HEK293 (cell line): Measurements from ENCODE around the gene TLX3.
A peak's percentile ranks its signal among the peaks of the same experiment; 100 is the strongest.

Experiments
- CTCF ChIA-PET: fragments of 350-600 bp; formaldehyde crosslinking; extraction: SDS; loops from one replicate; lab custom pipeline; 2021; ENCODE audit warnings: antibody characterized with exemption; lab: Yijun Ruan, JAX
- POLR2A ChIA-PET: fragments of 300-600 bp; formaldehyde crosslinking; extraction: SDS; loops from one replicate; lab custom pipeline; 2020; ENCODE audit warnings: antibody characterized with exemption, inconsistent platforms; lab: Yijun Ruan, JAX
- H3K27ac ChIP-seq: fragments of 200-500 bp; sonication (Bioruptor generic); 2 replicates; pipeline ENCODE4 v1.5.1; 2014; ENCODE audit warnings: low read depth, low read length, control low read depth, inconsistent platforms; ENCODE audit errors: extremely low read depth
- H3K36me3 ChIP-seq, 2 experiments: fragments of 200-500 bp in 1 of 2; sonication (Bioruptor generic) in 1 of 2; 1 replicate in 1 of 2; 2 replicates in 1 of 2; pipeline ENCODE4 v1.5.1; 2014 to 2017; ENCODE audit warnings: inconsistent platforms in 2 of 2, low read length in 2 of 2; ENCODE audit not compliant: control insufficient read depth in 2 of 2, insufficient read depth in 1 of 2
- H3K4me1 ChIP-seq: fragments of 200-500 bp; sonication (Bioruptor generic); 2 replicates; pipeline ENCODE4 v1.5.1; 2014; ENCODE audit warnings: mild to moderate bottlenecking, low read length, inconsistent platforms; ENCODE audit not compliant: control insufficient read depth, insufficient read depth
- H3K4me3 ChIP-seq: 2 replicates; pipeline ENCODE4 v1.5.1; 2011; ENCODE audit warnings: low read depth, mild to moderate bottlenecking, control low read depth, low read length, moderate library complexity
- H3K9me3 ChIP-seq: fragments of 200-500 bp; sonication (Bioruptor generic); 2 replicates; pipeline ENCODE4 v1.5.1; 2014; ENCODE audit warnings: low read depth, low read length, inconsistent platforms; ENCODE audit not compliant: control insufficient read depth, insufficient read depth
- ELK4 ChIP-seq: IDR thresholded peaks from 2 replicates; pipeline ENCODE4 v1.6.1; 2011; ENCODE audit warnings: mild to moderate bottlenecking, low read depth, low read length, borderline replicate concordance
- GLIS2 ChIP-seq: fragments of 450-650 bp; formaldehyde crosslinking; IDR thresholded peaks from 2 replicates; pipeline ENCODE4 v1.5.1; 2016; ENCODE audit warnings: missing biosample characterization, missing genetic modification characterization
- HOXA7 ChIP-seq: sonication (generic); formaldehyde crosslinking; IDR thresholded peaks from 2 replicates; pipeline ENCODE4 v1.8.1; 2022; ENCODE audit warnings: missing genetic modification reagents, borderline replicate concordance
- HOXC10 ChIP-seq: sonication (generic); formaldehyde crosslinking; IDR thresholded peaks from 2 replicates; pipeline ENCODE4 v1.8.1; 2023; ENCODE audit warnings: mild to moderate bottlenecking, missing genetic modification reagents
- RBAK ChIP-seq: fragments of 450-650 bp; formaldehyde crosslinking; IDR thresholded peaks from 2 replicates; pipeline ENCODE4 v1.5.1; 2016; ENCODE audit warnings: missing biosample characterization, missing genetic modification characterization
- YY2 ChIP-seq: fragments of 450-650 bp; formaldehyde crosslinking; IDR thresholded peaks from 2 replicates; pipeline ENCODE4 v1.5.1; 2016; ENCODE audit warnings: missing biosample characterization, missing genetic modification characterization
- ZBTB48 ChIP-seq: fragments of 450-650 bp; formaldehyde crosslinking; IDR thresholded peaks from 2 replicates; pipeline ENCODE4 v1.5.1; 2016; ENCODE audit warnings: missing biosample characterization, missing genetic modification characterization
- ZEB2 ChIP-seq: fragments of 450-650 bp; formaldehyde crosslinking; IDR thresholded peaks from 2 replicates; pipeline ENCODE4 v1.5.1; 2016; ENCODE audit warnings: missing biosample characterization, missing genetic modification characterization
- ZFP3 ChIP-seq: fragments of 450-650 bp; formaldehyde crosslinking; IDR thresholded peaks from 2 replicates; pipeline ENCODE4 v1.5.1; 2016; ENCODE audit warnings: low read depth, missing biosample characterization, missing genetic modification characterization
- ZNF132 ChIP-seq: fragments of 450-650 bp; formaldehyde crosslinking; IDR thresholded peaks from 2 replicates; pipeline ENCODE4 v1.5.1; 2017; ENCODE audit warnings: missing biosample characterization, missing genetic modification characterization, borderline replicate concordance
- ZNF133 ChIP-seq: fragments of 450-650 bp; formaldehyde crosslinking; IDR thresholded peaks from 2 replicates; pipeline ENCODE4 v1.5.1; 2016; ENCODE audit warnings: missing biosample characterization, missing genetic modification characterization
- ZNF157 ChIP-seq: fragments of 450-650 bp; formaldehyde crosslinking; IDR thresholded peaks from 2 replicates; pipeline ENCODE4 v1.5.1; 2016; ENCODE audit warnings: missing biosample characterization, missing genetic modification characterization
- ZNF16 ChIP-seq: fragments of 450-650 bp; formaldehyde crosslinking; IDR thresholded peaks from 2 replicates; pipeline ENCODE4 v1.5.1; 2016; ENCODE audit warnings: low read depth, missing biosample characterization, missing genetic modification characterization
- ZNF2 ChIP-seq: fragments of 450-650 bp; formaldehyde crosslinking; IDR thresholded peaks from 2 replicates; pipeline ENCODE4 v1.5.1; 2016; ENCODE audit warnings: missing biosample characterization, missing genetic modification characterization
- ZNF214 ChIP-seq: fragments of 450-650 bp; formaldehyde crosslinking; IDR thresholded peaks from 2 replicates; pipeline ENCODE4 v1.5.1; 2017; ENCODE audit warnings: missing biosample characterization, mild to moderate bottlenecking, missing genetic modification characterization, borderline replicate concordance
- ZNF23 ChIP-seq: fragments of 450-650 bp; formaldehyde crosslinking; IDR thresholded peaks from 2 replicates; pipeline ENCODE4 v1.5.1; 2016; ENCODE audit warnings: missing biosample characterization, missing genetic modification characterization, borderline replicate concordance
- ZNF24 ChIP-seq: fragments of 450-650 bp; formaldehyde crosslinking; IDR thresholded peaks from 2 replicates; pipeline ENCODE4 v1.5.1; 2016; ENCODE audit warnings: missing biosample characterization, missing genetic modification characterization
- ZNF302 ChIP-seq: fragments of 450-650 bp; formaldehyde crosslinking; IDR thresholded peaks from 2 replicates; pipeline ENCODE4 v1.5.1; 2016; ENCODE audit warnings: missing biosample characterization, missing genetic modification characterization, low read depth
- ZNF335 ChIP-seq: fragments of 450-650 bp; formaldehyde crosslinking; conservative IDR thresholded peaks from 2 replicates; pipeline ENCODE4 v1.5.1; 2016; ENCODE audit warnings: missing biosample characterization, missing genetic modification characterization
- ZNF362 ChIP-seq: fragments of 450-650 bp; formaldehyde crosslinking; IDR thresholded peaks from 2 replicates; pipeline ENCODE4 v1.5.1; 2016; ENCODE audit warnings: missing biosample characterization, missing genetic modification characterization
- ZNF37A ChIP-seq: fragments of 450-650 bp; IDR thresholded peaks from 2 replicates; pipeline ENCODE4 v1.5.1; 2018; ENCODE audit warnings: missing biosample characterization, missing genetic modification characterization
- ZNF398 ChIP-seq: fragments of 450-650 bp; formaldehyde crosslinking; IDR thresholded peaks from 2 replicates; pipeline ENCODE4 v1.5.1; 2017; ENCODE audit warnings: missing biosample characterization, missing genetic modification characterization
- ZNF416 ChIP-seq: fragments of 450-650 bp; formaldehyde crosslinking; IDR thresholded peaks from 2 replicates; pipeline ENCODE4 v1.5.1; 2016; ENCODE audit warnings: missing biosample characterization, missing genetic modification characterization
- ZNF423 ChIP-seq: fragments of 450-650 bp; formaldehyde crosslinking; IDR thresholded peaks from 2 replicates; pipeline ENCODE4 v1.5.1; 2016; ENCODE audit warnings: missing biosample characterization, missing genetic modification characterization
- ZNF521 ChIP-seq: fragments of 450-650 bp; formaldehyde crosslinking; IDR thresholded peaks from 2 replicates; pipeline ENCODE4 v1.5.1; 2017; ENCODE audit warnings: missing biosample characterization, mild to moderate bottlenecking, missing genetic modification characterization
- ZNF560 ChIP-seq: fragments of 450-650 bp; formaldehyde crosslinking; IDR thresholded peaks from 2 replicates; pipeline ENCODE4 v1.5.1; 2017; ENCODE audit warnings: missing biosample characterization, missing genetic modification characterization, borderline replicate concordance
- ZNF580 ChIP-seq: fragments of 450-650 bp; formaldehyde crosslinking; IDR thresholded peaks from 2 replicates; pipeline ENCODE4 v1.5.1; 2016; ENCODE audit warnings: missing biosample characterization, missing genetic modification characterization
- ZNF624 ChIP-seq: fragments of 450-650 bp; formaldehyde crosslinking; IDR thresholded peaks from 2 replicates; pipeline ENCODE4 v1.5.1; 2017; ENCODE audit warnings: missing biosample characterization, missing genetic modification characterization
- ZNF645 ChIP-seq: fragments of 450-650 bp; formaldehyde crosslinking; IDR thresholded peaks from 2 replicates; pipeline ENCODE4; 2016; ENCODE audit warnings: missing biosample characterization, missing genetic modification characterization
- ZNF654 ChIP-seq: fragments of 450-650 bp; formaldehyde crosslinking; IDR thresholded peaks from 2 replicates; pipeline ENCODE4 v1.5.1; 2016; ENCODE audit warnings: low read depth, missing biosample characterization, missing genetic modification characterization
- ZNF660 ChIP-seq: fragments of 450-650 bp; IDR thresholded peaks from 2 replicates; pipeline ENCODE4 v1.5.1; 2018; ENCODE audit warnings: missing biosample characterization, mild to moderate bottlenecking, missing genetic modification characterization
- ZNF692 ChIP-seq: fragments of 450-650 bp; formaldehyde crosslinking; IDR thresholded peaks from 2 replicates; pipeline ENCODE4 v1.5.1; 2016; ENCODE audit warnings: missing biosample characterization, missing genetic modification characterization
- ZNF707 ChIP-seq: fragments of 450-650 bp; formaldehyde crosslinking; IDR thresholded peaks from 2 replicates; pipeline ENCODE4 v1.5.1; 2016; ENCODE audit warnings: missing biosample characterization, missing genetic modification characterization

Gene TLX3

GRCh38 chr5:171288066-171288465 is 21.0 kb upstream of the TLX3 start:
- no peak overlapping the region for H3K4me3 ChIP-seq
- no peaks in the 10 kb centered on the region for H3K9me3 ChIP-seq
- POLR2A ChIA-PET, result no interaction called here
- TF ChIP-seq GLIS2 (tag by site-specific recombination) (no peak), ELK4 (no peak), YY2 (tag by site-specific recombination) (no peak), ZNF24 (no peak), ZNF157 (tag by site-specific recombination) (no peak), ZNF707 (no peak), ZNF23 (no peak), ZNF645 (tag by site-specific recombination) (no peak), HOXA7 (no peak), ZFP3 (tag by site-specific recombination) (no peak), HOXC10 (CRISPR knock-in tag) (no peak), ZNF624 (tag by site-specific recombination) (no peak), ZNF132 (tag by site-specific recombination) (no peak), ZNF37A (no peak), ZNF362 (tag by site-specific recombination) (no peak), ZNF214 (no peak), RBAK (tag by site-specific recombination) (no peak), ZNF2 (tag by site-specific recombination) (no peak)
- 0 out of 2 replicates have a peak, but pooled peaks cover 5% of the 10 kb centered on the region for H3K4me1 ChIP-seq
- CTCF ChIA-PET, result no interaction called here
- no peak overlapping the region for H3K27ac ChIP-seq
- H3K36me3 ChIP-seq, result no peaks in the 10 kb centered on the region

GRCh38 chr5:171291371-171291770 is 17.7 kb upstream of the TLX3 start:
- ChIA-PET POLR2A (no interaction called here), CTCF (interaction anchor here (1.1 to 2.0 kb wide), 2 partner anchors 9 to 51 kb away, joined by 3 to 4 read pairs; no protein-coding TSS in a partner anchor)

GRCh38 chr5:171295299-171295698 is 13.7 kb upstream of the TLX3 start:
- CTCF ChIA-PET, result interaction anchor here (0.7 to 1.4 kb wide), 3 partner anchors 28 to 87 kb away, joined by 3 to 6 read pairs (median 3); no protein-coding TSS in a partner anchor
- H3K9me3 ChIP-seq, result no peaks in the 10 kb centered on the region
- POLR2A ChIA-PET, result interaction anchor here (0.8 kb wide), 1 partner anchor 23 kb away, joined by 3 read pairs; no protein-coding TSS in a partner anchor
- H3K36me3 ChIP-seq, result no peaks in the 10 kb centered on the region
- no peak overlapping the region for H3K27ac ChIP-seq
- no peak overlapping the region for H3K4me3 ChIP-seq
- H3K4me1 ChIP-seq, result peaks cover 26% of the 10 kb centered on the region
- TF ChIP-seq ZEB2 (tag by site-specific recombination) (0 out of 2 replicates have a peak, but pooled peaks have one; percentile 28), ZBTB48 (tag by site-specific recombination) (0 out of 2 replicates have a peak, but pooled peaks have one; percentile 39), ZNF660 (tag by site-specific recombination) (0 out of 2 replicates have a peak, but pooled peaks have one; percentile 43), ZNF521 (no peak), ZNF580 (no peak), ZNF692 (tag by site-specific recombination) (0 out of 2 replicates have a peak, but pooled peaks have one; percentile 39), ZNF398 (tag by site-specific recombination) (0 out of 2 replicates have a peak, but pooled peaks have one; percentile 19)

More at GRCh38 chr5:171291371-171291770, 17.7 kb upstream of the TLX3 start:
- H3K36me3 ChIP-seq, result no peaks in the 10 kb centered on the region
- H3K4me1 ChIP-seq, result peaks cover 15% of the 10 kb centered on the region
- H3K4me3 ChIP-seq, result no peak overlapping the region
- H3K27ac ChIP-seq, result no peak overlapping the region
- H3K9me3 ChIP-seq, result no peaks in the 10 kb centered on the region
- TF ChIP-seq ZNF423 (tag by site-specific recombination) (no peak), ZNF16 (tag by site-specific recombination) (no peak), ZNF302 (tag by site-specific recombination) (no peak), ZNF416 (tag by site-specific recombination) (no peak), ZNF560 (tag by site-specific recombination) (no peak), ZNF335 (tag by site-specific recombination) (no peak), ZNF654 (no peak), ZNF133 (tag by site-specific recombination) (no peak)
